A673 (cell line): Measurements from ENCODE around the gene MXD3. TPM values are rescaled to one million over a fixed set of nuclear protein-coding genes. Genes with fewer than 3 reads are reported as not detected.
"Not testable (repeated sequence)": the region's sequence is repeated elsewhere in the genome, so short reads cannot be mapped to it uniquely, and the experiment has no call there.

Source experiments
- Bru-seq: library from RNA; stranded (reverse); fragments of 400-500 nt; gene quantifications from one replicate; lab custom pipeline; 2021; lab: Mats Ljungman, UMichigan
- BruChase-seq, 2 experiments: library from RNA; stranded (reverse); fragments of 400-500 nt; gene quantifications; one replicate each; lab custom pipeline; 2021; lab: Mats Ljungman, UMichigan
- BruUV-seq: library from RNA; stranded (reverse); fragments of 400-500 nt; replicated peaks from 2 replicates; lab custom pipeline; 2021; lab: Mats Ljungman, UMichigan
- CTCF ChIA-PET: fragments of 300-600 bp; sonication (Branson Sonifier 250); formaldehyde crosslinking; loops from one replicate; lab custom pipeline; 2022; ENCODE audit warnings: antibody characterized with exemption; lab: Charles Lee
- POLR2A ChIA-PET: fragments of 300-600 bp; sonication (Branson Sonifier 250); formaldehyde crosslinking; loops from one replicate; lab custom pipeline; 2022; ENCODE audit warnings: antibody characterized with exemption; ENCODE audit not compliant: low non-redundant PET; lab: Charles Lee
- DNase-seq: peaks from one replicate; pipeline ENCODE4 v3.0.0-alpha.2; 2015; ENCODE audit warnings: low spot score
- H3K27ac ChIP-seq: fragments of 200-600 bp; sonication (generic); 2 replicates; pipeline ENCODE4 v1.5.1; 2016; ENCODE audit warnings: mixed run types, low read depth, mild to moderate bottlenecking, mixed read lengths, antibody characterized with exemption, low read length; ENCODE audit not compliant: poor library complexity, severe bottlenecking
- H3K27me3 ChIP-seq: fragments of 200-600 bp; sonication (generic); replicated peaks from 2 replicates; pipeline ENCODE4 v1.6.1; 2017; ENCODE audit warnings: mixed run types, low read depth, mild to moderate bottlenecking, mixed read lengths, antibody characterized with exemption, low read length; ENCODE audit not compliant: insufficient read depth, poor library complexity
- H3K36me3 ChIP-seq: fragments of 200-600 bp; sonication (generic); 2 replicates; pipeline ENCODE4 v1.6.1; 2016; ENCODE audit warnings: mixed run types, mild to moderate bottlenecking, mixed read lengths, antibody characterized with exemption, low read length; ENCODE audit not compliant: insufficient read depth, poor library complexity, severe bottlenecking
- H3K4me1 ChIP-seq: fragments of 200-600 bp; sonication (generic); 2 replicates; pipeline ENCODE4 v1.6.1; 2017; ENCODE audit warnings: mixed run types, mild to moderate bottlenecking, mixed read lengths, antibody characterized with exemption, low read length; ENCODE audit not compliant: insufficient read depth, poor library complexity, severe bottlenecking
- H3K4me3 ChIP-seq: fragments of 200-600 bp; sonication (generic); 2 replicates; pipeline ENCODE4 v1.5.1; 2016; ENCODE audit warnings: low read depth, mixed run types, mild to moderate bottlenecking, mixed read lengths, low read length; ENCODE audit not compliant: poor library complexity, severe bottlenecking
- H3K9me3 ChIP-seq: fragments of 200-600 bp; sonication (generic); 2 replicates; pipeline ENCODE4 v1.6.1; 2016; ENCODE audit warnings: mixed run types, low read depth, mild to moderate bottlenecking, mixed read lengths, antibody characterized with exemption, low read length; ENCODE audit not compliant: poor library complexity, severe bottlenecking
- CTCF ChIP-seq: fragments of 300-800, 200-600 bp; sonication (generic); conservative IDR thresholded peaks from 2 replicates; pipeline ENCODE4 v1.5.1; 2017; ENCODE audit warnings: low read depth, mild to moderate bottlenecking, antibody characterized with exemption, low read length, moderate library complexity, mixed read lengths
- EZH2 ChIP-seq: fragments of 200-600 bp; sonication (generic); IDR thresholded peaks from 2 replicates; pipeline ENCODE4 v1.6.1; 2017; ENCODE audit warnings: borderline replicate concordance, low read depth, mild to moderate bottlenecking, mixed read lengths, antibody characterized with exemption, low read length; ENCODE audit not compliant: poor library complexity, severe bottlenecking
- intact Hi-C: fragments of 100-400 bp; cut with micrococcal nuclease; formaldehyde crosslinking; loops from one replicate; pipeline ENCODE4 v1.10.0; 2022; ENCODE audit not compliant: unreplicated experiment
- long read RNA-seq: library from polyadenylated mRNA; stranded (forward); transcript quantifications from one replicate; pipeline ENCODE4 v2.0.0, GENCODE V29; 2022
- total RNA-seq: library from RNA; stranded (reverse); gene quantifications from 2 replicates; pipeline ENCODE4 v1.2.3, GENCODE V29; 2021

The MXD3 gene
- total RNA-seq: 15.1 and 19.4 TPM in 2 replicates
- percentile 48 among the genes with signal in this experiment for Bru-seq, nascent RNA
- BruChase-seq, experiment 1, labeled RNA remaining after a 2-hour chase: percentile 49 among the genes with signal in this experiment
- percentile 53 among the genes with signal in this experiment for BruChase-seq, experiment 2, labeled RNA remaining after a 6-hour chase
- long read RNA-seq, transcript MXD3-203 (6 exons, 1,483 nt): major isoform, 20 of 32 reads
- long read RNA-seq, partial matches to known transcripts: 3 of 32 reads
- long read RNA-seq, other reads (novel, unspliced or antisense): 6 of 32 reads

GRCh38 chr5:177311723-177312648 lies at the start of gene MXD3:
Gene MXD3, minus strand, starts transcription at chr5:177311898. Its CDS starts 68 bp downstream, at chr5:177311830.
- Histone ChIP-seq H3K27ac (peak within 1 kb of the TSS; percentile 97), H3K9me3 (no peaks in the 10 kb centered on the region), H3K27me3 (no peaks in the 10 kb centered on the region), H3K4me1 (peaks cover 20% of the 10 kb centered on the region), H3K36me3 (peaks cover 8% of the 10 kb centered on the region), H3K4me3 (peak within 1 kb of the TSS; percentile 80)
- TF ChIP-seq EZH2 (no peak), CTCF (no peak)
- DNase-seq: peak; percentile 98
- POLR2A ChIA-PET: no interaction called here
- CTCF ChIA-PET: interaction anchor here (0.9 kb wide), 1 partner anchor 79 kb away, joined by 3 read pairs; no protein-coding TSS in a partner anchor
- intact Hi-C loops: loop anchor here (2.0 kb wide), 1 partner anchor 185 kb away; the partner anchor contains the start of gene PDLIM7
- no TSS peak for BruUV-seq

- H3K27ac ChIP-seq, H3K9me3 ChIP-seq, H3K27me3 ChIP-seq, CTCF ChIA-PET, H3K4me1 ChIP-seq, POLR2A ChIA-PET, H3K36me3 ChIP-seq, intact Hi-C loops, BruUV-seq, DNase-seq, H3K4me3 ChIP-seq: not testable (repeated sequence)
Observed at GRCh38 chr5:177360740-177361139, 49.0 kb upstream of the MXD3 start.

GRCh38 chr5:177359860-177360259 lies 48.2 kb upstream of the MXD3 start:
- no peaks in the 10 kb centered on the region for H3K36me3 ChIP-seq

More at GRCh38 chr5:177359860-177360259, 48.2 kb upstream of the MXD3 start:
- CTCF ChIA-PET: no interaction called here
- TF ChIP-seq CTCF (no peak), EZH2 (no peak)
- Histone ChIP-seq H3K9me3 (no peaks in the 10 kb centered on the region), H3K27me3 (no peaks in the 10 kb centered on the region), H3K27ac (no peak overlapping the region), H3K4me3 (no peak overlapping the region), H3K4me1 (peaks cover 6% of the 10 kb centered on the region)
- intact Hi-C loops: no loop called here
- BruUV-seq: no TSS peak
- DNase-seq: no peak
- POLR2A ChIA-PET: no interaction called here
